Osteoblast (primary cell): ENCODE measurements around the gene SEMA3B. TPM values are rescaled to one million over a fixed set of nuclear protein-coding genes. Genes with fewer than 3 reads are reported as not detected.
A peak's percentile ranks its signal among the peaks of the same experiment; 100 is the strongest.

ENCODE experiments used
- DNase-seq: peaks from one replicate; pipeline ENCODE4 v3.0.0; 2011; ENCODE audit warnings: low spot score, mixed read lengths; ENCODE audit not compliant: insufficient read length; ENCODE audit errors: missing footprints
- H2AFZ ChIP-seq: 2 replicates; pipeline ENCODE4 v1.6.0; 2011; ENCODE audit warnings: mild to moderate bottlenecking, low read length
- H3K27ac ChIP-seq: 2 replicates; pipeline ENCODE4 v1.5.1; 2011; ENCODE audit warnings: mild to moderate bottlenecking, low read depth, low read length, moderate library complexity
- H3K27me3 ChIP-seq: 2 replicates; pipeline ENCODE4 v1.6.0; 2012; ENCODE audit warnings: mild to moderate bottlenecking, control low read depth, inconsistent platforms, low read length, moderate library complexity; ENCODE audit not compliant: insufficient read depth
- H3K36me3 ChIP-seq: 2 replicates; pipeline ENCODE4 v1.5.1; 2011; ENCODE audit warnings: mild to moderate bottlenecking, low read length, control low read depth, moderate library complexity; ENCODE audit not compliant: insufficient read depth
- H3K4me1 ChIP-seq: 2 replicates; pipeline ENCODE4 v1.5.1; 2011; ENCODE audit warnings: mild to moderate bottlenecking, low read length, control low read depth, moderate library complexity; ENCODE audit not compliant: insufficient read depth
- H3K4me2 ChIP-seq: 2 replicates; pipeline ENCODE4 v1.6.0; 2011; ENCODE audit warnings: mild to moderate bottlenecking, low read length; ENCODE audit not compliant: insufficient read depth
- H3K4me3 ChIP-seq: fragments of 200-600 bp; sonication (generic); 3 replicates; pipeline ENCODE4 v1.5.1; 2012; ENCODE audit warnings: mild to moderate bottlenecking, low read length, inconsistent platforms; ENCODE audit not compliant: insufficient read depth
- H3K79me2 ChIP-seq: 2 replicates; pipeline ENCODE4 v1.6.0; 2012; ENCODE audit warnings: mild to moderate bottlenecking, low read length, control low read depth, inconsistent platforms; ENCODE audit not compliant: insufficient read depth
- H3K9me3 ChIP-seq: 2 replicates; pipeline ENCODE4 v1.5.1; 2011; ENCODE audit warnings: low read depth, low read length, control low read depth
- H4K20me1 ChIP-seq: 2 replicates; pipeline ENCODE4 v1.6.0; 2012; ENCODE audit warnings: mild to moderate bottlenecking, low read length, control low read depth; ENCODE audit not compliant: insufficient read depth
- CTCF ChIP-seq: IDR thresholded peaks from 2 replicates; pipeline ENCODE4 v1.5.1; 2011; ENCODE audit warnings: mild to moderate bottlenecking, low read depth, low read length, moderate library complexity; ENCODE audit errors: extremely low read depth
- total RNA-seq: library from RNA; depleted of rRNA; stranded (reverse); fragments of >200 nt; gene quantifications from 2 replicates; pipeline ENCODE4 v1.2.3, GENCODE V29; 2012

Gene SEMA3B
- total RNA-seq, 1 donor: 10.1 TPM

DNA sequence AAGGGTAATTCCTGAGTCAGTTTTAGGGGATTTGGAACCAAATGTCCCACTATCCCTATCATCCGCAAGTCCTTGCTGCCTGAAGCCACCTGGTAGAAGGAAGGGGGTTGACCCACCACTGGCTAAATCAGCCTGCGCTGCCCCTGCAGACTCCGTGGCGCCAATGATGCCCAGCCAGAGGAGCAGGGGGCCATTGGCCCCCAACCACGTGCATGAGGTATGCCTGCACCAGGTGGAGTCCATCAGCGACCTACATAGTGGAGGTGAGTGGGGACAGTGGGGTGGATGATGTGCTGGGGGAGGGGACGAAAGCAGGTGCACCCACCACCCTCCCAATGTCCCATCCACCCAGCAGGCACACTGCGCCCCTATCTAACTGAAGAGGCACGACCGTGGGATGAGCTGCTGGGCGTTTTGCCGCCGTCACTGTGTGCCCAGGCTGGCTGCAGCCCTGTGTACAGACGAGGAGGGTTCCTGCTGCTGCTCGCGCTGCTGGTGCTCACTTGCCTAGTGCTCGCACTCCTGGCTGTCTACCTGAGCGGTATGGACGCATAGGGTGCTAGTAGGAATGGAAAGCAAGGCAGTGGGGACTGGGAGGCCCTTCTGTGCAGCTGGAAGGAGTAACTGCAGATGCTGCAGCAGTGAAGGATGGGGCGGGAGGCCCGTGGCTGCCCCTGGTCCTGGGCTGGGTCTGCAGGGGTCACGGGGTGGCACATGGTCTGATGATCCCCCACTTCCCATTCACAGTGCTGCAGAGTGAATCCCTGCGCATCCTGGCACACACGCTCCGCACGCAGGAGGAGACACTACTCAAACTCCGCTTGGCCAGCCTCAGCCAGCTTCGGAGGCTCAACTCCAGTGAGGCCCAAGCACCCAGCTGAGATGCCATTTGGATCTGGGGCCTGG is 17.6 kb downstream of the SEMA3B start:
- no peak overlapping the region for H3K27ac ChIP-seq
- no peaks in the 10 kb centered on the region for H4K20me1 ChIP-seq
- no peak overlapping the region for H2AFZ ChIP-seq
- TF ChIP-seq CTCF: no peak
- H3K79me2 ChIP-seq: peaks cover 18% of the 10 kb centered on the region
- H3K27me3 ChIP-seq: no peaks in the 10 kb centered on the region
- H3K4me2 ChIP-seq: no peak overlapping the region
- no peak for DNase-seq
- peaks cover 6% of the 10 kb centered on the region for H3K4me1 ChIP-seq
- H3K9me3 ChIP-seq: no peaks in the 10 kb centered on the region
- no peak overlapping the region for H3K4me3 ChIP-seq
- peaks cover 33% of the 10 kb centered on the region for H3K36me3 ChIP-seq

GRCh38 chr3:50287262-50287661 is 18.3 kb downstream of the SEMA3B start:
- H3K4me3 ChIP-seq: no peak overlapping the region
- DNase-seq: no peak
- TF ChIP-seq CTCF: no peak
- H3K36me3 ChIP-seq: peaks cover 33% of the 10 kb centered on the region
- peaks cover 25% of the 10 kb centered on the region for H3K79me2 ChIP-seq
- H3K27ac ChIP-seq: no peak overlapping the region
- H3K27me3 ChIP-seq: no peaks in the 10 kb centered on the region
- no peaks in the 10 kb centered on the region for H3K9me3 ChIP-seq
- H2AFZ ChIP-seq: no peak overlapping the region
- H3K4me1 ChIP-seq: peaks cover 9% of the 10 kb centered on the region
- no peak overlapping the region for H3K4me2 ChIP-seq
- H4K20me1 ChIP-seq: no peaks in the 10 kb centered on the region

GRCh38 chr3:50288387-50289007 is 19.6 kb downstream of the SEMA3B start:
- peaks cover 33% of the 10 kb centered on the region for H3K36me3 ChIP-seq
- no peaks in the 10 kb centered on the region for H3K9me3 ChIP-seq
- H3K4me1 ChIP-seq: peaks cover 14% of the 10 kb centered on the region
- no peak overlapping the region for H3K4me2 ChIP-seq
- peaks cover 25% of the 10 kb centered on the region for H3K79me2 ChIP-seq
- H4K20me1 ChIP-seq: no peaks in the 10 kb centered on the region
- no peak overlapping the region for H3K27ac ChIP-seq
- DNase-seq: no peak
- no peak for TF ChIP-seq CTCF
- no peaks in the 10 kb centered on the region for H3K27me3 ChIP-seq
- H2AFZ ChIP-seq: no peak overlapping the region
- H3K4me3 ChIP-seq: no peak overlapping the region

DNA sequence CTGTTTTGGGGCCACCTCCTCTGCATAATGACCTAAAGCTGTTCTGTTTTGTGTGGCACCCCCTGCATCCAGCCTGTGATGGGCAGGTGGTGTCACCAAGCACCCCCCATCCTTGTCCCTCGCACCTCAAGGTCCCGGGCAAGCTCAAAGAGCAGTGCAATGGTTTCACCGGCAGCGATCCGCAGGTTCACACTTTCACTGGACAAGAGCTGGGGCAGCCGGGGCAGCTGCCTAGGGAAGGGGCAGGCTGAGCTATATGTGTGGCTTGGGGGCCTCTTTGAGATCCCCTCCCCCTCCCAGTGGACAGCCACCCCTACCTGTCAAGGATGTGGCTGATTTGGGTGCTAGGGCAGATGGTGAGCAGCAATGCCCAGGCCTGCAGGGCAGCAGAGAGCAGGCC is 20.2 kb downstream of the SEMA3B start:
- peak; percentile 25 for DNase-seq
- H3K79me2 ChIP-seq: peaks cover 25% of the 10 kb centered on the region
- no peak overlapping the region for H3K4me3 ChIP-seq
- no peak overlapping the region for H3K27ac ChIP-seq
- peaks cover 14% of the 10 kb centered on the region for H3K4me1 ChIP-seq
- H3K36me3 ChIP-seq: peaks cover 33% of the 10 kb centered on the region
- no peaks in the 10 kb centered on the region for H3K9me3 ChIP-seq
- H2AFZ ChIP-seq: no peak overlapping the region
- TF ChIP-seq CTCF: no peak
- no peaks in the 10 kb centered on the region for H4K20me1 ChIP-seq
- H3K4me2 ChIP-seq: no peak overlapping the region
- no peaks in the 10 kb centered on the region for H3K27me3 ChIP-seq
